Fibroblast of upper back skin (primary cell): ENCODE measurements around the gene PPP1R7.

Experiments
- DNase-seq: peaks from one replicate; pipeline ENCODE4 v3.0.0-alpha.2; 2013

Gene PPP1R7

GRCh38 chr2:241198381-241199279 lies 48.4 kb downstream of the PPP1R7 start:
- no peak for DNase-seq

GRCh38 chr2:241199286-241199685 lies 49.0 kb downstream of the PPP1R7 start:
- DNase-seq: no peak

GRCh38 chr2:241199897-241200821 lies 49.9 kb downstream of the PPP1R7 start:
- DNase-seq: no peak

- no peak for DNase-seq
Measured at GRCh38 chr2:241200822-241201395, 50.6 kb downstream of the PPP1R7 start.

GRCh38 chr2:241201445-241202267 lies 51.4 kb downstream of the PPP1R7 start:
- no peak for DNase-seq

- no peak for DNase-seq
Measured at GRCh38 chr2:241202268-241202585, 52.0 kb downstream of the PPP1R7 start.

GRCh38 chr2:241202681-241203080 lies 52.4 kb downstream of the PPP1R7 start:
- no peak for DNase-seq

- DNase-seq: no peak
Measured at GRCh38 chr2:241203218-241204009, 53.1 kb downstream of the PPP1R7 start.

- DNase-seq: no peak
Measured at GRCh38 chr2:241204010-241204384, 53.7 kb downstream of the PPP1R7 start.

- DNase-seq: no peak
Measured at GRCh38 chr2:241204490-241204889, 54.2 kb downstream of the PPP1R7 start.

- no peak for DNase-seq
Measured at GRCh38 chr2:241205086-241205485, 54.8 kb downstream of the PPP1R7 start.

GRCh38 chr2:241207151-241207550 lies 56.9 kb downstream of the PPP1R7 start:
- DNase-seq: no peak

- DNase-seq: no peak
Measured at GRCh38 chr2:241207641-241208040, 57.4 kb downstream of the PPP1R7 start.

GRCh38 chr2:241208058-241208457 lies 57.8 kb downstream of the PPP1R7 start:
- DNase-seq: no peak

- DNase-seq: no peak
Measured at GRCh38 chr2:241209271-241209670, 59.0 kb downstream of the PPP1R7 start.

- no peak for DNase-seq
Measured at GRCh38 chr2:241211276-241211675, 61.0 kb downstream of the PPP1R7 start.

- no peak for DNase-seq
Measured at GRCh38 chr2:241213041-241213440, 62.8 kb downstream of the PPP1R7 start.

GRCh38 chr2:241213567-241213966 lies 63.3 kb downstream of the PPP1R7 start:
- no peak for DNase-seq

GRCh38 chr2:241214209-241214608 lies 63.9 kb downstream of the PPP1R7 start:
- DNase-seq: no peak

- no peak for DNase-seq
Measured at GRCh38 chr2:241214766-241215165, 64.5 kb downstream of the PPP1R7 start.

GRCh38 chr2:241215421-241215820 lies 65.2 kb downstream of the PPP1R7 start:
- no peak for DNase-seq
